ENCODE data around the gene ADGRG3. TPM values are rescaled to one million over a fixed set of nuclear protein-coding genes. Genes with fewer than 3 reads are reported as not detected.

Gene ADGRG3
- total RNA-seq, 1 experiment from 2014 or later = not detected

DNA sequence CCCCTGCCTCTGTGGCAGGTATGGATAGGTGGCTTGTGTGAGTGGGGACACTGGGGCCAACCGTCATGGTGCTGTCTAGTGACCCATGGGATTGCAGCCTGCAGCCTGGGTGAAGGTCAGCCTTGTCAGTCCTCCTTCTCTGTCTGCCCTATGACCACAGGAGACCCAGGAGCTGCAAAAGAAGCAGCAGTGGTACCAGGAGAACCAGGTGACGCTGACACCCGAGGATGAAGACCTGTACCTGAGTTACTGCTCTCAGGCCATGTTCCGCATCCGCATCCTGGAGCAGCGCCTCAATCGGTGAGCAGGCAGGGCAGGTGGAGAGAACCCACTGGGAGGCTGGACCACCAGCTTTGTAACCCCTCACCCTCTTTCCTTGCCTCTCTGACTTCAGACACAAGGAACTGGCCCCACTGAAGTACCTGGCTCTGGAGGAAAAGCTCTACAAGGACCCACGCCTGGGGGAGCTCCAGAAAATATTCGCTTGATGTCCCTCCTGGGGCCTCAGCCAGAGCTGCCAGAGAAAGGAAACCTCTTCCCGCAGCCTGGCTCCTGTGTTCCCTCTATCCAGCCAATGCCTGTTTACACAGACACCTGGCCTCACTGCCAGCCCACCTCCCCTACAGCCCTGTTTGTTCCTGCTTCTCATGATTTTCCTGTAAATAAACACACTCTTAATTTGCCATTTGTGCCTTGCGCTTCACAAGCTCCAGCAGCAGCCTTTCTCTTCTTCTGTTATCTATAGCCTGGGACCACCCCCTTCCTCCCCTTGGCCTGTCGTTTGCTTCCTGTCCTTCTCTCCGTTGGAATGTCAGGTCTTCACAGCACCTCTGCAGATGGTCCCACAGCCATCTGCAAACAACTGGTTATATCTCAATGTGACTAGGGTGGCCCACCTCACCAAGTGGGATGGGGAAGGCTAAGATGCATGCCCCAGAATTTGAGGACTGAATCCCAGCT is 62.9 kb downstream of the ADGRG3 start:
- no peaks in the 10 kb centered on the region for H3K36me3 ChIP-seq (ENCODE audit: low read depth)
- H3K4me3 ChIP-seq = no peak overlapping the region
- CTCF ChIA-PET = interaction anchor here (0.6 kb wide), 1 partner anchor 872 kb away, joined by 5 read pairs; no protein-coding TSS in a partner anchor
- DNase-seq = no peak
- POLR2A ChIA-PET (ENCODE audit: unreplicated experiment) = no interaction called here
- no peaks in the 10 kb centered on the region for H3K27me3 ChIP-seq (ENCODE audit: insufficient read depth, low read depth)
- TF ChIP-seq, protein P1, sequence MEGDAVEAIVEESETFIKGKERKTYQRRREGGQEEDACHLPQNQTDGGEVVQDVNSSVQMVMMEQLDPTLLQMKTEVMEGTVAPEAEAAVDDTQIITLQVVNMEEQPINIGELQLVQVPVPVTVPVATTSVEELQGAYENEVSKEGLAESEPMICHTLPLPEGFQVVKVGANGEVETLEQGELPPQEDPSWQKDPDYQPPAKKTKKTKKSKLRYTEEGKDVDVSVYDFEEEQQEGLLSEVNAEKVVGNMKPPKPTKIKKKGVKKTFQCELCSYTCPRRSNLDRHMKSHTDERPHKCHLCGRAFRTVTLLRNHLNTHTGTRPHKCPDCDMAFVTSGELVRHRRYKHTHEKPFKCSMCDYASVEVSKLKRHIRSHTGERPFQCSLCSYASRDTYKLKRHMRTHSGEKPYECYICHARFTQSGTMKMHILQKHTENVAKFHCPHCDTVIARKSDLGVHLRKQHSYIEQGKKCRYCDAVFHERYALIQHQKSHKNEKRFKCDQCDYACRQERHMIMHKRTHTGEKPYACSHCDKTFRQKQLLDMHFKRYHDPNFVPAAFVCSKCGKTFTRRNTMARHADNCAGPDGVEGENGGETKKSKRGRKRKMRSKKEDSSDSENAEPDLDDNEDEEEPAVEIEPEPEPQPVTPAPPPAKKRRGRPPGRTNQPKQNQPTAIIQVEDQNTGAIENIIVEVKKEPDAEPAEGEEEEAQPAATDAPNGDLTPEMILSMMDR (conservative IDR thresholded peaks at IDR 0.05) = no peak
- TF ChIP-seq EZH2 (IDR thresholded peaks at IDR 0.05; ENCODE audit: low read depth) = no peak
- BruUV-seq (replicated peaks) = no TSS peak
- H3K4me1 ChIP-seq (replicated peaks; ENCODE audit: insufficient read depth) = peaks cover 7% of the 10 kb centered on the region; the same call in 1 of the 2 replicates
- H3K9me2 ChIP-seq (ENCODE audit: insufficient read depth) = no peaks in the 10 kb centered on the region
- H3K4me2 ChIP-seq = no peak overlapping the region
- H3K27ac ChIP-seq = no peak overlapping the region
- no peaks in the 10 kb centered on the region for H4K20me1 ChIP-seq (ENCODE audit: insufficient read depth)
- H3K79me2 ChIP-seq (ENCODE audit: low read depth) = peaks cover 6% of the 10 kb centered on the region; the same call in 1 of the 2 replicates
- H3F3A ChIP-seq (ENCODE audit: insufficient read depth, low read depth) = peaks cover 3% of the 10 kb centered on the region; the same call in 1 of the 2 replicates
- no peak overlapping the region for H2AFZ ChIP-seq
- intact Hi-C loops (cut with micrococcal nuclease; ENCODE audit: unreplicated experiment) = no loop called here
- no peaks in the 10 kb centered on the region for H3K9me3 ChIP-seq (ENCODE audit: insufficient read depth, low read depth)

GRCh38 chr16:57732037-57732436 is 63.9 kb downstream of the ADGRG3 start:
- Histone ChIP-seq H3K4me2 (no peak overlapping the region), H3K9me3 (ENCODE audit: insufficient read depth, low read depth) (no peaks in the 10 kb centered on the region), H3K4me1 (replicated peaks; ENCODE audit: insufficient read depth) (peaks cover 13% of the 10 kb centered on the region), H3K27me3 (ENCODE audit: insufficient read depth, low read depth) (no peaks in the 10 kb centered on the region), H4K20me1 (ENCODE audit: insufficient read depth) (no peaks in the 10 kb centered on the region), H3K79me2 (ENCODE audit: low read depth) (peaks cover 6% of the 10 kb centered on the region; the same call in 1 of the 2 replicates), H3K9me2 (ENCODE audit: insufficient read depth) (no peaks in the 10 kb centered on the region), H3F3A (ENCODE audit: insufficient read depth, low read depth) (peaks cover 13% of the 10 kb centered on the region; the same call in 1 of the 2 replicates), H3K27ac (no peak overlapping the region), H3K4me3 (no peak overlapping the region), H3K36me3 (ENCODE audit: low read depth) (no peaks in the 10 kb centered on the region), H2AFZ (no peak overlapping the region)
- CTCF ChIA-PET = no interaction called here
- no TSS peak for BruUV-seq (replicated peaks)
- POLR2A ChIA-PET (ENCODE audit: unreplicated experiment) = no interaction called here
- DNase-seq = no peak
- intact Hi-C loops (cut with micrococcal nuclease; ENCODE audit: unreplicated experiment) = no loop called here
- TF ChIP-seq, protein P1 (conservative IDR thresholded peaks at IDR 0.05) = no peak
- no peak for TF ChIP-seq EZH2 (IDR thresholded peaks at IDR 0.05; ENCODE audit: low read depth)

DNA sequence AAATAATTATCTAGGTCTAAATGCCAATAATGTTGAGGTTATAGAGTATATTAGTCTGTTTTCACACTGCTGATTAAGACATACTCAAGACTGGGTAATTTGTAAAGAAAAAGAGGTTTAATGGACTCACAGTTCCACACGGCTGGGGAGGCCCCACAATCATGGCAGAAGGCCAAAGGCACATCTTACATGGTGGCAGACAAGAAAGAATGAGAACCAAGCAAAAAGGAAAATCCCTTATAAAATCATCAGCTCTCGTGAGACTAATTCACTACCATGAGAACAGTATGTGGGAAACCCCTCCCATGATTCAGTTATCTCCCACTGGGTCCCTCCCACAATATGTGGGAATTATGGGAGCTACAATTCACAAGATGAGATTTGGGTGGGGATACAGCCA is 64.6 kb downstream of the ADGRG3 start:
- Histone ChIP-seq H3K9me3 (ENCODE audit: insufficient read depth, low read depth) (no peaks in the 10 kb centered on the region), H2AFZ (no peak overlapping the region), H4K20me1 (ENCODE audit: insufficient read depth) (no peaks in the 10 kb centered on the region), H3K4me3 (no peak overlapping the region), H3K79me2 (ENCODE audit: low read depth) (peaks cover 6% of the 10 kb centered on the region; the same call in 1 of the 2 replicates), H3K27me3 (ENCODE audit: insufficient read depth, low read depth) (no peaks in the 10 kb centered on the region), H3K4me1 (replicated peaks; ENCODE audit: insufficient read depth) (peaks cover 18% of the 10 kb centered on the region), H3K9me2 (ENCODE audit: insufficient read depth) (no peaks in the 10 kb centered on the region), H3K27ac (no peak overlapping the region), H3K36me3 (ENCODE audit: low read depth) (no peaks in the 10 kb centered on the region; the same call in 1 of the 2 replicates), H3F3A (ENCODE audit: insufficient read depth, low read depth) (peaks cover 20% of the 10 kb centered on the region; the same call in 1 of the 2 replicates), H3K4me2 (no peak overlapping the region)
- CTCF ChIA-PET = no interaction called here
- intact Hi-C loops (cut with micrococcal nuclease; ENCODE audit: unreplicated experiment) = no loop called here
- TF ChIP-seq, protein P1 (conservative IDR thresholded peaks at IDR 0.05) = no peak
- BruUV-seq (replicated peaks) = no TSS peak
- DNase-seq = no peak
- POLR2A ChIA-PET (ENCODE audit: unreplicated experiment) = no interaction called here

All from PC-9 (cell line).